Skeletal muscle tissue (tissue), 4 donors: ENCODE data around the gene UTF1. TPM values are rescaled to one million over a fixed set of nuclear protein-coding genes. Genes with fewer than 3 reads are reported as not detected.

Experiments used
- H3K27ac ChIP-seq: one replicate; pipeline ENCODE4 v1.7.0; 2013; ENCODE audit warnings: mild to moderate bottlenecking, low read depth, low read length, inconsistent platforms
- H3K27me3 ChIP-seq, 3 donors: one replicate each; pipeline ENCODE4 v1.7.0; 2013; ENCODE audit warnings: low read length in 3 of 3; ENCODE audit not compliant: control insufficient read depth in 3 of 3, insufficient read depth in 3 of 3
- H3K36me3 ChIP-seq, 3 donors: one replicate each; pipeline ENCODE4 v1.7.0; 2013; ENCODE audit warnings: low read length in 3 of 3; ENCODE audit not compliant: control insufficient read depth in 3 of 3, insufficient read depth in 3 of 3
- H3K4me1 ChIP-seq, 3 donors: one replicate each; pipeline ENCODE4 v1.7.0; 2013; ENCODE audit warnings: low read length in 3 of 3, mild to moderate bottlenecking in 3 of 3; ENCODE audit not compliant: control insufficient read depth in 3 of 3, insufficient read depth in 3 of 3
- H3K4me3 ChIP-seq, 3 donors: one replicate each; pipeline ENCODE4 v1.7.0; 2013; ENCODE audit warnings: low read length in 3 of 3
- H3K9ac ChIP-seq, 3 donors: one replicate each; pipeline ENCODE4 v1.7.0; 2013; ENCODE audit warnings: low read length in 3 of 3, mild to moderate bottlenecking in 3 of 3, moderate library complexity in 2 of 3, low read depth in 1 of 3
- H3K9me3 ChIP-seq, 3 donors: one replicate each; pipeline ENCODE4 v1.7.0; 2013; ENCODE audit warnings: low read length in 3 of 3; ENCODE audit not compliant: control insufficient read depth in 3 of 3
- total RNA-seq: library from RNA; depleted of rRNA; stranded (reverse); fragments of >200 nt; gene quantifications from one replicate; pipeline ENCODE4 v1.2.3, GENCODE V29; 2014
- donor health status: Osteomylitis.

UTF1 gene
- total RNA-seq, 1 donor from 2014 or later, result not detected

DNA sequence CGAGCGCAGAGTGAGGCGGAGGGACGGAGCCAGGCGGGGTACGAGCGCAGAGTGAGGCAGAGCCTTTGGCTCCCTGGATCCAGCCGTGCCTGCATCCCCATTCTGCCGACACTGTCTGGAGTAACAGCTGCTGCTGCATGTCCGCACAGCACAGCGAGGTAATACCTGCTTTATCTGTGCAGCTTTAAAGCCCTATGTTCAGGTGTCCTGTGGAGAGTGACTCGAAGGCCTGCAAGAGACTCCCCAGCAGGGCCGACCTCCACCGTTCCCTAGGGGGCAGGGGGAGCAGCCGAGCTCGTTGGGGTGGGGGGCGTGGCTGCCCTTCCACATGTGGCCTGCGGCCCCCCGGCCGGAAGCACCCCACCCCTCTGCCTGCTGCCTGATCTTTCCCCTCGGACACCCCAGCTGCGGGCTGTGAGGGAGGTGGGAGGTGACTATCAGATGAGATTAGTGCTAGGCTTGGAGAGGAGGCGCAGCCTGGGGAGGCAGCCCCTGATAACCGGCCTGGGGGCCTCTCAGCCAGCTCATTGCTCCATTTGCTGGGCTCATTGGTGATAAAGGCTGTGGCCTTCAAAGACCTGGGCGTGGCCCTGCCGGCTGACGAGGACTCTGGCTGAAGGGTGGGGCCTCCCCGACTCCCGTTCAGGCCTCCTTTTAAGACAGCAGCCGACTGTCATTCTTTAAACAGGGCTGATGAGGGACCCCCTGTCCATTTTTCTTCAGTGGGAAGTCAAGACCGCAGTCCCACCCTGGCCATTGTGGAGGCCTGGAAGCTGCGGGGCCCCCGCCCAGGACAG, 15.6 kb downstream of the UTF1 start:
- Histone ChIP-seq H3K36me3 (no peaks in the 10 kb centered on the region), H3K4me3 (no peak overlapping the region), H3K4me1 (no peaks in the 10 kb centered on the region), H3K27ac (no peak overlapping the region), H3K9me3 (no peaks in the 10 kb centered on the region), H3K9ac (no peak overlapping the region), H3K27me3 (peaks cover 73 to 85% (median 84%) of the 10 kb centered on the region in 3 donors)

DNA sequence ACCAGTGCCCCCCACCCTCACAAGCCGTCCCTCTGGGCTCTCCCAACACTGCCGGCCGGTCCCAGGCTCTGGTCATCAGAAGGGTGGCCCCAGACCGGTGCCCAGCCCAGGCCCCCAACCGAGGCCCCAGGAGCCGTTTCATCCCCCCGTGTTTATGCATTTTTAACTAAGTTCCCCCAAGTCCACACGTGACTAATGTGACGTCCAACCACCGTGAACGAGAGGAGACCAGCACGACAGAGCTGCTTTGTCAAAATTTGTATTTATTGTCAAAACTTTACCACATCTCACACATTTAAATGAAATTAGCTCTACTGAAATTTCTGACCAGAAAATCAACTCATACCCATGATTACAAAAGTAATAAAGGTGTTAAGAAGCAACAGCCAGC, 16.2 kb downstream of the UTF1 start:
- H3K9me3 ChIP-seq, result no peaks in the 10 kb centered on the region
- peaks cover 68 to 83% (median 79%) of the 10 kb centered on the region in 3 donors for H3K27me3 ChIP-seq
- H3K4me3 ChIP-seq, result no peak overlapping the region
- H3K4me1 ChIP-seq, result no peaks in the 10 kb centered on the region
- H3K36me3 ChIP-seq, result no peaks in the 10 kb centered on the region
- no peak overlapping the region for H3K27ac ChIP-seq
- H3K9ac ChIP-seq, result no peak overlapping the region

DNA sequence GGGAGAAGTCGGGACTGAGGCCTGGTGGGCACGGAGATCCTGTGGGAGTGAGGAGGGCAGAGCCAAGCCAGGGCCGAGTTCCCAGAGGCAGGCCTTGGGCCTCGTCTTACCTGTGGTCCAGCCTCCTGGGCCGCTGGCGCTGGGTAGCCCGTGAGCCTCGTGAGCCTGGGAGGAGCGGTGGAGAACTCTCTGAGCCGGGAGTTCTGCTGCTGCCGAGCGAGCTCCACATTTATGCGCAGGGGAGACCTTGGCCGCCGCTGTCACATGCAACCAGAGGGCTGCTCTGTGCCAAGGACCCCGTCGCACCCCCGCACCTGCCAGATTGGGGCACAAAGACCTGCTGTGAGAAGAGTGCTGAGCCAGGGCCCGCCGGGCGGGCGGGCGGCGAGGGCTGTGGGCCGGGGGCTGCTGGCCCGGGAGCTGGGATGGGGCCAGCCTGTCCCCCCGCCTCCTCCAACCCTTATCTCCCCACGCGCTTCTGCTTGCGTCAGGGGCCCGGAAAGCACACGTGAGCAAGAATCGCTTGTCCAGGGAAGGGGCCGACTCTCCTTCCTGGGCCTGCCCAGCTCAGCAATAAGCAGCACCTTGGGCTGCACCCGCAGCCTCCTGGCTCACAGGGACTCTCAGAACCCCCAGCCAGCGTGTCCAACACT, 17.8 kb downstream of the UTF1 start:
- no peak overlapping the region for H3K9ac ChIP-seq
- no peaks in the 10 kb centered on the region for H3K36me3 ChIP-seq
- H3K27ac ChIP-seq, result no peak overlapping the region
- no peaks in the 10 kb centered on the region for H3K9me3 ChIP-seq
- peaks cover 59 to 82% (median 68%) of the 10 kb centered on the region in 3 donors for H3K27me3 ChIP-seq
- no peak overlapping the region for H3K4me3 ChIP-seq
- no peaks in the 10 kb centered on the region for H3K4me1 ChIP-seq

DNA sequence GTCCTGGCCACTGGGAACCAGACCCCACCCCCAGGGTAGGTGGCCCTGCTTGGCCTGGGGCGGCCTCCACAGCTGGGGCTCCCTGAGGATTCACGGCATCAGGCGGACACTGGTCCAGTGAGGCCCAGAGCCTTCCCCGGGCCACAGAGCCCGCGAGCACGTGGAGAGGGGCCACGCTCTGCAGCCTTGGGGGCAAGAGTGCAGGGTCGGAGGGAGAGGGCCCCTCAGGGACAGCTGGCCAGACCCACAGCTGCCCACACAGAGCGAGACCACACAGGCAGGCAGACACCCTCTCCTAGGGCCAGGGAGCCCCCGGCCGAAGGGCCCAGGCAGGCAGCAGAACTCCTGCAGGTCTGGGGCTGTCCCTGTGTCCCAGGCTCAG, 18.3 kb downstream of the UTF1 start:
- Histone ChIP-seq H3K9me3 (no peaks in the 10 kb centered on the region), H3K27me3 (peaks cover 53 to 78% (median 62%) of the 10 kb centered on the region in 3 donors), H3K4me3 (no peak overlapping the region), H3K4me1 (no peaks in the 10 kb centered on the region), H3K36me3 (no peaks in the 10 kb centered on the region), H3K27ac (no peak overlapping the region), H3K9ac (no peak overlapping the region)

DNA sequence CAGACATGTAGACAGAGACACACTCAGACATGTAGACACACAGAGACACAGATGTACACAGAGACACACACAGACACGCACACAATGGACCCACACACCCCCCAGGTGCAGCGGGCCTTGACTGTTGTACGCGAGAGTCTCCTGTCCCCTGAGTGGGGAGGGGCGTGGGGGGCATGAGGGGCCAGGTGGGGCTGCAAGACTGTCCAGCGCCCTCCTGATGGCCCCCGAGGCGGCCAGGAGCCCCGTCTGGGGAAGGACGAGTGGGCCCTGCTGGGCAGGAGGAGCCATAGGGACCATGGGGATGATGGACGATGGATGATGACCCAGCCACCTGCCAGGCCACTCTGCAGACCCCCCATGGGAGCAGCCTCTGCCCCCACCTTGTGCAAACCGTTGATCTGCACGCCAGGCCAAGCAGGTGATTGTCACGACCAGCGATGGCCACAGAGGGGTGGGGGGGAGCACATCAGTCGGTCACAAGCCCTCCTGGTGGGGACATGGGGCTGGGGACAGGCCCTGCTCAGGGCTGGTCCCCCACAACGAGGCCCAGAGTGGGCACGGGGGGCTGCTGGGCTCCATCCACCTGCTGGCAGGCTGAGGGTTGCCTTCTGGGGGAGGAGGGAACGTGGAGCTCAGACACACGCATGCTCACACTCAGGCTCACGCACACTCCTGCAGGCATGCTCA, 19.2 kb downstream of the UTF1 start:
- no peak overlapping the region for H3K27ac ChIP-seq
- no peak overlapping the region for H3K9ac ChIP-seq
- no peaks in the 10 kb centered on the region for H3K36me3 ChIP-seq
- no peak overlapping the region for H3K4me3 ChIP-seq
- peaks cover 45 to 70% (median 56%) of the 10 kb centered on the region in 3 donors for H3K27me3 ChIP-seq
- H3K9me3 ChIP-seq, result no peaks in the 10 kb centered on the region
- no peaks in the 10 kb centered on the region for H3K4me1 ChIP-seq

DNA sequence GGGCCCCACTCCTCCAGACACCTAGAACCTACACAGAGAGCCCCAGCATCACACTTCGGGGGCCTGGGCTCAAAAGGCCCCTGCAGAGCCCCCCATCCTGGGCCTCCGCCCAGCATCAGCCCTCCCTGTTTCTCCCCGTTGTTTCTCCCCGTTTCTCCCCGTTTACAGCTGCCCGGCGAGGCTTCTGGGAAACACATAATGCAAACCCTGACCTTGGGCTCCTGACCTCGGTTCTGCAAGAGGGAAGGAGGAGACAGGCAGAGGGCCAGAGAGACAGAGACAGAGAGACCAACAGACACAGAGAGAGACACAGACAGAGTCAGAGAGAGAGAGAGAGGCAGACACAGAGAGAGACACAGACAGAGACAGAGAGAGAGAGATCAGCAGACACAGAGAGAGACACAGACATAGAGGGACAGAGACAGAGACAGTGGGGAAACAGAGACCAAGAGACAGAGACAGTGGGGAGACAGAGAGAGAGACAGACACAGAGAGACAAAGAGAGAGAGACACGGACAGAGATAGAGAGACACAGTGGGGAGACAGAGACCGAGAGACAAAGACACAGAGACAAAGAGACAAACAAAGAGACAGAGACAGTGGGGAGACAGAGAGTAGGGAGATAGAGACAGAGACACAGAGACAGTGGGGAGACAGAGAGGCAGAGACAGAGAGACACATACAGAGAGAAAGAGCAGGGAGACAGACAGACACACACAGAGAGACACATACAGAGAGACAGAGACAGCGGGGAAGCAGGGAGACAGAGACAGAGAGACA, 20.1 kb downstream of the UTF1 start:
- H3K27me3 ChIP-seq, result peaks cover 39 to 62% (median 49%) of the 10 kb centered on the region in 3 donors

DNA sequence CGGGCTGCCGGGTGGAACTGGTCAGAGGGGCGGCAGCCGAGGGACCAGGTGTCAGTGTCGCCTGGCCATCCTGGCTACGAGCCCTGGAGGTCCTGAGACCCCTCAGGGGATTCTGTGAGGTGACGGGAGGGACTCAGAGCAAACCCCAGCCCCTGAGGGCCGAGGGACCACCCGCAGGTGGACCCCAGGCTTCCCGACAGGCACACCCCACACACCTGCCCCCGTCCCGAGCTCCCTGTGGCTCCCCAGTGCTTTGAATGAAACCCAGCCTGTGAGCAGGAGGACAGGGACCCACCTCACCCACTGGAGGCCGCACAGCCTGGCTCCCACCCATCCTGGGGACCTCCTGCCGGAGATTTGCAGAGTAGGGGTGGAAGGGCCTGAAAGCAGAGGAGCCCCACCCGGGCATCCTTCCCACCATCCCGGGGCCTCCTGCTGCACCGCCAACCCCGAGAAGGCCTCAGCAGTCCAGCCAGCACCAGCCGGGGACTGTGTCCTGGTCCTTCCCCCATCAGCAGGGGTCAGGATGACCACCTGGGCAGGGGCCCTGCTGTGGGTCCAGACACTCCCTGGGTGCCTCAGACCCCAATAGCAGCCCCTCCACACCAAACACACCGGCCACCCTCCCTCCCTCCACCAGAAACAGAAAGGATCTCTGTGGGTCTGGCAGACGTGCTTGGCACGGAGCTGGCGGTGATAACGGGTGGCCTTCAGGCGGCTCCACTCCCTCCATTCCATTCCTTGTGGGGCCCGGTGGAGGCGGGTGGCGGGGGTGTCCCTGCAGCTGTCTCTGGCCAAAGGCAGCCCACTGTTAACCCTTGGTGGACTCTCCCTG, 21.6 kb downstream of the UTF1 start:
- peaks cover 30 to 49% (median 37%) of the 10 kb centered on the region in 3 donors for H3K27me3 ChIP-seq
- H3K4me3 ChIP-seq, result no peak overlapping the region
- H3K4me1 ChIP-seq, result no peaks in the 10 kb centered on the region
- H3K27ac ChIP-seq, result no peak overlapping the region
- no peaks in the 10 kb centered on the region for H3K36me3 ChIP-seq
- no peaks in the 10 kb centered on the region for H3K9me3 ChIP-seq
- no peak overlapping the region for H3K9ac ChIP-seq

More for the DNA sequence above, 20.1 kb downstream of the UTF1 start:
- Histone ChIP-seq H3K27ac (no peak overlapping the region), H3K9ac (no peak overlapping the region), H3K9me3 (no peaks in the 10 kb centered on the region), H3K4me3 (no peak overlapping the region), H3K4me1 (no peaks in the 10 kb centered on the region), H3K36me3 (no peaks in the 10 kb centered on the region)

DNA sequence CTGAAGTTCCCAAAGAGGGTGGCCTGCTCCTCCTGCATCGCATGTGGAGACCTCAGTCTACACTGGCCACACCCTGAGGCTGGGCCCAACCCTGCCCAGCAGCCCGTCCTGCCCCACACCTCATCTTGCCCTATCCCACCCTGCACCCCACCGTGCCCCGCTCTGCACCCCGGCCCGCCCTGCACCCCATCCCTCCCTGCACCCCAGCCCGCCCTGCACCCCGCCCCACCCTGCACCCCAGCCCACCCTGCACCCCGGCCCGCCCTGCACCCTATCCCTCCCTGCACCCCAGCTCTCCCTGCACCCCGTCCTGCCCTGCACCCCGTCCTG, 22.2 kb downstream of the UTF1 start:
- Histone ChIP-seq H3K4me1 (peaks cover 0 to under 1% (median 0%) of the 10 kb centered on the region in 3 donors), H3K36me3 (no peaks in the 10 kb centered on the region), H3K9ac (no peak overlapping the region), H3K27ac (no peak overlapping the region), H3K4me3 (no peak overlapping the region), H3K9me3 (no peaks in the 10 kb centered on the region), H3K27me3 (peaks cover 28 to 45% (median 32%) of the 10 kb centered on the region in 3 donors)

DNA sequence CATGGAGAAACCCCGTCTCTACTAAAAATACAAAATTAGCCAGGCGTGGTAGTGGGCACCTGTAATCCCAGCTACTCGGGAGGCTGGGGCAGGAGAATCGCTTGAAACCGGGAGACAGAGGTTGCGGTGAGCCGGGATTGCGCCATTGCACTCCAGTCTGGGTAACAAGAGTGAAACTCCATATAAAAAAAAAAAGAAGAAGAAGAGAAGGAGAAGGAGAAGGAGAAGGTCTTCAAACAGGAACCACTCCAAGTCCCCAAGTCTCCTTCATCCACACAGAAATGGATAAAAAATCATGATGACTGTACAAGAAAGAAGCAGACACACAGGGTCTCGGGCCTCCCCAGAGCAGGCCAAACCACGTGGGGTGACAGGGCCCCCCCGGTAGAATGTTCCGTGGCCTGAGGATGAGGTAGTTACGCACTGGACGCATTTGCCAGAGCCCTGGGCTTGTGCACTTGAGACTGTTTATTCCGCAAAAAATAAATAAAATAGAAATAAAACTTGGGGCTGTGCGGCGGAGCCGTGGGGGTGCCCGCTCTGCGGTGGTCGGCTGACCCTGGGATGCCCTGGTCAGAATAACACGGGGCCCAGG, 23.4 kb downstream of the UTF1 start:
- H3K4me1 ChIP-seq, result peaks cover 9 to 13% (median 12%) of the 10 kb centered on the region in 3 donors
- H3K4me3 ChIP-seq, result no peak overlapping the region
- no peak overlapping the region for H3K27ac ChIP-seq
- no peaks in the 10 kb centered on the region for H3K36me3 ChIP-seq
- H3K9me3 ChIP-seq, result no peaks in the 10 kb centered on the region
- peaks cover 19 to 34% (median 20%) of the 10 kb centered on the region in 3 donors for H3K27me3 ChIP-seq
- H3K9ac ChIP-seq, result no peak overlapping the region
